ENCODE results near the gene SLC25A13.

SLC25A13 gene

GRCh38 chr7:96143495-96144259 is 178.2 kb downstream of the SLC25A13 start:
- no peak for DNase-seq

DNA sequence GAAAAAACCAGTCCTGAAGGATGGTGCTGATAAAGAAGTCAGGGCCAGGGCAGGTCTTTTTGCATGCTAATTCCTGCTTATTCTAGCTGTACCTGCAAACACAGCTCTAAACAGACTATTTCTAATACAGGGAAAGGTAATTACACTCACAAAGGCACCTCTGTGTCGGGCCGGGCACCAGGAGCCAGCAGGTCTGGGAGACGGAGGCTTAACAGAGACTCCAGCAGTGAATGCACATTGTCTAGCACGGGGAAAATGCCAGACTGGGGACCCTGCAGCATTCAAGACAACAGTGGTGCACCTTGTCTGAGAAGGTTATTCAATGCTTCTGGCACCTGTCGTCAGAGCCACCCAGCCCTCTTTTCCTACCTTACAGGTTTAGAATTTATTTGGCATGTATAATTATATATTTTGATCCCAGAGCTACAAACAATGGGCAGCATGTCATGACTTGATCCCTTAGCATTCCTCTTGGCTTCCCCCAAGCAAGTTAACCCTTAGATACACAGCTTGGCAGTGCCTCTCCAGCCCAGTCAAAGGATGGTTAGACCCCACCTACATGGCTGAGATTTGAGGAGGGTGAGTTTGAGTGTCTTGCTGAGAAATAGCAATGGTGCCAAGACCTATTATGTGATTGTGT is 185.2 kb downstream of the SLC25A13 start:
- DNase-seq, result no peak

GRCh38 chr7:96135241-96135640 is 186.7 kb downstream of the SLC25A13 start:
- DNase-seq, result no peak

DNA sequence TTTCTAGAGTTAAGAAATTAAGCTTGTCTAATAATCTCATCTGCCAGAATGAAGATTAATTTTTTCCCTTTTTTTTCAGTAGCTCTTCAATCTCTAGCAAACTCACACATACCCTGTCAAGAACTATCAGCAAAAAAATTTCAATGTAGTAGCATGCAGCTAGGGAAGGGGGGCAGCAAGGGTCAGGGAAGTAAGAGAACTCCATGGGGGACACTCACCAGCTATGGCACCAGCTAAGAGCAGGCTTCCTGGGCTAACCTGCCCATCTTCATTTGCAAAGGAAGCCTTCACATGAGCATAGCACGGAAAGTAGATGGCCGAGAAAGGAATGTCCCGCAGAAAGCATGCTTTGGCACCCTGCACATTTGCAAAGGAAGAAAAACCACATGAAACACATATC is 190.4 kb downstream of the SLC25A13 start:
- no peak for DNase-seq

DNA sequence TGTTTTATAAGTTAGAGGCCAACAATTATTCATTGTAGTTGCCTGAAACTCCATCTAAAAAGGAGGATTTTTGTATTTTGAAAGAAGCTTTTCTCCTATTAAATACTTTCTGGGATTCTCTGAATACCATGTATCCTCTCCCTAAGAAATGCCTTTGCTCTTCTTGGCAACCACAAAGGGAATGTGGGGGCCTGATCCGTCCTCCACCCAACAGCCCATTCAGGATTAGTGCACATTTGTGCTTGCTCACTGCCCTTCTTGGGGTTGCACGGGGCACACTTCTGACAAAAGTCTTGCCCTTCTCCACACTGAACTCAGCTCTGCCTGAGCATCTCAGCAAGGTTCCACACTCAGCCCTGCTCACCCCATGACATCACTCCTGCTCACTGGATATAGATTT is 194.2 kb downstream of the SLC25A13 start:
- no peak for DNase-seq

- no peak for DNase-seq
These were observed 195.5 kb downstream of the SLC25A13 start for GRCh38 chr7:96126382-96126781.

GRCh38 chr7:96122746-96123145 is 199.2 kb downstream of the SLC25A13 start:
- DNase-seq, result no peak

GRCh38 chr7:96121752-96122151 is 200.1 kb downstream of the SLC25A13 start:
- DNase-seq, result no peak

DNA sequence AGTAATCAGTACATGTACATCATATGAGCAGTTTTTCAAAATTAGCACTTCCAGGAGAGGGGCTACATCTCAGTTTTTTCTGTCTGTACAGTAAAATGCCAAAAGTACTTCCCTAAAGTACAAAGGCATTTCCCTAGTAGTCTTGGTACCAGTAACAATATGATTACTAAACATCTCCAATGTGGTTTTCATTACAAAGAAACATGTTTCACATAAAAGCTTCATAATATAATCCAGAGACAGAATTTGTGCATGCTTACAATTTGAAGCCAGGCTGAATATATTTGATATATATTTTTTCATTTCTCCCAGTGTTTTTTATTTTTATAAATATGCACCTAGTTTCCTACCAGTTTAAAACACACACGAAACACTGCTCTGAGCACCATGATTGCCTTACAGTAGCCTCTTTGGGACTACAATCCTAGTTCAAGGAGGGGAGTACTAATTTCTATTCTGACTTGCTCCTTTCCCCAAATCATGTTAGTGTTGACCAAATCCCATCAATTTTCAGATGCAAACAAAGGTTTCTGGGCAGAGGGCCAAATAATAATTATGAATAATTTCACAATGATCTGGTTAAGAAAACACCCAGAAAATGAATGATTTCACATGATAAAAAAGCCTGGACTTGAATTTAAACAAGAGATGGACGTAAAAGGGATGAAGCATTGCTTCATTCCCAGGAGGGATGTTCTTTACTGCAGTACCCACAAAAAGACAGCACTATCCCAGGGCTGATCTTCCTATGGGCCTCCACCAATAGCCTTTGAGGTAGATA is 201.3 kb downstream of the SLC25A13 start:
- DNase-seq, result no peak

DNA sequence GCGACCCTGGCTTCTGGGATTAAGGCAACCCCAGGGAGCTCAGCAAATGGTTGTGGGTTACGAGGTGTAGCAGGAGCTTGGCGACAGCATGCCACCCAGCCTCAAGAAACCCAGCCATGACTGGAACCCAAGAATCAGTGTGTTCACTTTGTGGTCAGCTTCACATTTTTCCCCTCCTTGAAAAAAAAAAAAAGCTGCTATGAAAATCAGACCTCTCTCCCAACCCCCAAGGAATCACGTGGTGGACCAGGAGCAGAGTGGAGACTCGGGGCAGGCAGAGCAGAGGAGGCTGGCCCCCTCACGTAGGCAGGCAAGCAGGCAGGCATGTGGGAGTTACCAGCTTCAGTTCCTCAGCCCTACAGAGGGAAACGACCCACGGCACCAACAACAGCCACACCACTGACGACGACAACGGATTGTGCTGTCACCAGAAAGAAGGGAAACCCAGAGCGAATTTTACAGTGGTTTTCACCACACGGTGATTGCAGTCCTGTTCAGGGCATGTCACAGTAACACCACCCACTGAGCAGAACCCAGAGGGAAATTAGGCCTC is 203.4 kb downstream of the SLC25A13 start:
- no peak for DNase-seq

DNA sequence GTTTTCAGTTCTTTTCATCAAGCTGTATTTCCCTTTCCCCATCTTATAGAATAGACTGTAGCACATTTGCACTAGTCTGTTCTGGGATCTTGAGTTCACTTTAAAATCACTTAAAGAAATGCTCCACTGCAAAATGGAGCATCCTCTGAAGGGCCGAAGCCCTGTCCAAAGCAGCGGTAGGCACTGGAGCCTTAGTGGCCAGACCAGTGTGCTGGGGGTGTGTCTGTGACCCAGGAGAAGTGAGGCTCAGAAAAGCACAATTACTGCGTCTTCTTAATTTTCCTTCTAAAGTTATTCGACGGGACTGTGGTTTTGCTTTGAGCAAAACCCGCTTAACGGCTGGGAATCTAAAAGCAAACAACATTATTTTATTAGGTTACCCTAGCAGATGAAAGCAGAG is 205.7 kb downstream of the SLC25A13 start:
- no peak for DNase-seq

DNA sequence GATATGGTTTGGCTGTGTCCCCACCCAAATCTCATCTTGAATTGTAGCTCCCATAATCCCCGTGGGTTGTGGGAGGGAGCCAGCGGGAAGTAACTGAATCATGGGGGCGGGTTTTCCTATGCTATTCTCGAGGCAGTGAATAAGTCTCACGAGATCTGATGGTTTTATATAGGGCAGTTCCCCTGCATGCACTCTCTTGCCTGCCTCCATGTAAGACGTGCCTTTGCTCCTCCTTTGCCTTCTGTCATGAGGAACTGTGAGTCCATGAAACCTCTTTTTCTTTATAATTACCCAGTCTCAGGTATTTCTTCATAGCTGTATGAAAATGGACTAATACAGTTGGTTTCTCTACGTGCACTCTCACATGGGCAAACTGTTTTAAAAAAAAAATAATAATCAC is 207.7 kb downstream of the SLC25A13 start:
- no peak for DNase-seq

GRCh38 chr7:96111405-96111804 is 210.5 kb downstream of the SLC25A13 start:
- DNase-seq, result no peak

DNA sequence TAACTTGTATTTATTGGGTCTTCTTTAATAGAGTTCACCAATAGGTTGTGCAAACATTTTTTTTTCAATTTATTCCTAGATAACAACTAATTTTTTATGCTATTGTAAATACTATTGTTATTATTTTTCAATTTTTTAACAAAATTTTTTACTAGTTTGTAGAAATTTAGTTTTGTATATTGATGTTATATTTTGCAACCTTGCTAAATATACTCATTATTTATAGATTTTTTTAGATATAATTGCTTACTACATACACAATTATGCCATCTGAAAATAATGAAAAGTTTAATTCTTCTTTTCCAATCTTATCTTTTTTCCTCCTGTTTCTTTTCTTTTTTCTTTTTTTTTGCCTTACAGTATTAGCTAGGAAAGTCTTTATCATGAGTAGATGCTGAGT is 216.9 kb downstream of the SLC25A13 start:
- no peak for DNase-seq

- no peak for DNase-seq
These were observed 219.6 kb downstream of the SLC25A13 start for GRCh38 chr7:96102096-96102811.

DNA sequence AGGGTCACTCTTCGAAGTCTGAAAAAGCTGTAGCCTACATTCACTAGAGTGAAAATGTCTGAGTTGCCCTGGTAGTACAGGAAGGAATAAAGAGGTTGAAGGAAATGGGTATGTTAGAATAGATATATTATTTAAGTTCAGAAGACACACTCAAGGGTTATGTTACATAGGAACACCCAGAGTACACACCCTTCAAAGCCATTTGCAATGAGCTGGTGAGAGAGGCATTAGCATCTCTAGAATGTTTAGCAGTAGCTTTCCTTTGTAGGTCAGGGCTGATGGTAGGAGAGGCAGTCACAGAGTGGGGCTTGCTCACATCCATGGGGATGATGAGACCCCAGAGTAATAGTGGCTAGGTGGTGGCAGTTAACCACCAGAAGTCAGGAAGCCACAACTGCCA is 221.2 kb downstream of the SLC25A13 start:
- no peak for DNase-seq

- DNase-seq, result no peak
These were observed 224.1 kb downstream of the SLC25A13 start for GRCh38 chr7:96097835-96098234.

GRCh38 chr7:96093435-96093834 is 228.5 kb downstream of the SLC25A13 start:
- DNase-seq, result no peak

DNA sequence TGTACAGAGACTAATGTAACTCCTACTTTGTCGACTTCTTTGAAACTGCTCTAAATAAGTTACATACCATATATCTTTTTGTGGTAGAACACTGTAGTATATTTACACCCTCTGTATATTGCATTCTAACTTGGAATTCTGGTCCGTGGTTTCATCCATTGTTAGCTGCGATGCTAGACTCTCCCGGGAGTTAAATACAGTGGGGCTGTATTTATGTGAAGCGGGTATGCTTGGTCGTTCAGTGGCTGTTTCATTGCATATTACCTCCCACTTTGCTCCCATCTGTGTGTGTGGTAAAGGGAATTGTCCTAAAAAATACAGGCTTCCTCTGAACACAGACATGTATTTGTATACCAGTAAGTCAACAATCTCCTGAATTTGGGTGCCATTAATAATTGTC is 231.1 kb downstream of the SLC25A13 start:
- DNase-seq, result no peak

DNA sequence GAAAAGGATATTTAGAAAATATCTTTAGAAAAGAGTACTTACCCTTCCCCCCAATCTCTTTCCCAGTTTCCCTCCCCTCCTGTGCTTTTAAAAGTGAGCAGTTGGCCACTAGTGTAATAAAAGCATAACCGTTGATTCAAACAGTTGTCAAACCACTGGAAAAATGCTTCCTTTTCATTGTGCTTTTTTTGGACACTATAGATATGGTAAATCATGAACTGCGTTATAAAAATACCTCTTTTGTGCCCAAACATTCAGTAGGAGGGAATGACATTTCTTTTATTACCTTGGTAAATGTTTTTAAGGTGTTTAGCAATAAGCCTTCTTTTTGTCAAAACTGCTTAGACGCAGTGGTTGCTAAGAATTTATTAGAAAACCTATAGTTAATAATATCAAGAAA is 232.4 kb downstream of the SLC25A13 start:
- DNase-seq, result no peak

DNA sequence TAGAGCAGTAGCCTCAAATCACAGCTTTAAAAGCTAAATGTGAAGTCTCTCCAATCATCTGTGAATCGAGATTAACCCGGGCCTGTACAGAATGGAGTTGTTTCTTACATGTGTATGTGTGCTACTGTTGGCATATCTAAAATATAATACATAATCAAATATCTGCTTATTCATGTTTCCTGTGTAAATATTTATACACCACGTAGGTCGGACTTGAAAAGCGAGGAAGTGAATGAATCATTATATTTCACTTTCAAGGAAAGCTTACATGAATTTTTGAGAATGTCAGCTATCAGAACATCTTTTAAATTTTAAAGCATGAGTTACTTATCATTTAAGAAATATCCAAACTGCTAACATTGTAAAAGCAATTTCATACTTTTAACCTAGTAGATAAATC is 233.3 kb downstream of the SLC25A13 start:
- no peak for DNase-seq

GRCh38 chr7:96085953-96086352 is 235.9 kb downstream of the SLC25A13 start:
- DNase-seq, result no peak

Data from activated CD4-positive, alpha-beta T cell treated with anti-CD3 and anti-CD28 coated beads, Interleukin-2, amount 50 U/mL, for 48 hours (primary cell).